IMR-90 (cell line): Measurements from ENCODE around the gene ZNF653. TPM values are rescaled to one million over a fixed set of nuclear protein-coding genes. Genes with fewer than 3 reads are reported as not detected.

Source experiments
- ATAC-seq: fragments of 200-7000 bp; cut with Tn5 transposase; 2 replicates; pipeline ENCODE4 v1.9.1; 2020; ENCODE audit warnings: low read depth, mild to moderate bottlenecking, moderate library complexity
- BruUV-seq: library from RNA; stranded (reverse); fragments of 400-500 nt; replicated peaks from 2 replicates; lab custom pipeline; 2021; lab: Mats Ljungman, UMichigan
- CTCF ChIA-PET: fragments of 300-600 bp; formaldehyde crosslinking; extraction: SDS; loops from one replicate; lab custom pipeline; 2021; ENCODE audit warnings: antibody characterized with exemption; lab: Yijun Ruan, JAX
- POLR2A ChIA-PET: fragments of 300-600 bp; sonication (Branson Sonifier 250); formaldehyde crosslinking; loops from one replicate; lab custom pipeline; 2022; ENCODE audit warnings: antibody characterized with exemption; ENCODE audit not compliant: unreplicated experiment; lab: Charles Lee
- DNase-seq: peaks from one replicate; pipeline ENCODE4 v3.0.0; 2013
- H2AFZ ChIP-seq: replicated peaks from 2 replicates; pipeline ENCODE3; 2013; ENCODE audit warnings: low read length, mild to moderate bottlenecking; ENCODE audit not compliant: poor library complexity
- H2AK5ac ChIP-seq: 2 replicates; pipeline ENCODE4 v1.6.1; 2013; ENCODE audit warnings: low read depth, low read length, inconsistent platforms
- H2AK9ac ChIP-seq: replicated peaks from 2 replicates; pipeline ENCODE3; 2013; ENCODE audit warnings: mild to moderate bottlenecking, low read depth, low read length, moderate library complexity; ENCODE audit not compliant: poor library complexity
- H2BK120ac ChIP-seq: 2 replicates; pipeline ENCODE4 v1.6.1; 2013; ENCODE audit warnings: low read depth, low read length, inconsistent platforms
- H2BK15ac ChIP-seq: 3 replicates; pipeline ENCODE4 v1.6.1; 2013; ENCODE audit warnings: low read depth, low read length, inconsistent platforms
- H2BK20ac ChIP-seq: 2 replicates; pipeline ENCODE4 v1.6.1; 2013; ENCODE audit warnings: low read depth, mild to moderate bottlenecking, inconsistent platforms, low read length, moderate library complexity
- H2BK5ac ChIP-seq: 2 replicates; pipeline ENCODE4 v1.6.1; 2013; ENCODE audit warnings: mild to moderate bottlenecking, low read depth, low read length, inconsistent platforms; ENCODE audit not compliant: poor library complexity, severe bottlenecking
- H3K14ac ChIP-seq: replicated peaks from 2 replicates; pipeline ENCODE4 v1.6.1; 2013; ENCODE audit warnings: low read depth, low read length, inconsistent platforms
- H3K18ac ChIP-seq: 2 replicates; pipeline ENCODE4 v1.6.1; 2013; ENCODE audit warnings: low read depth, low read length, control low read depth
- H3K23ac ChIP-seq: 2 replicates; pipeline ENCODE4 v1.6.1; 2013; ENCODE audit warnings: low read depth, low read length, inconsistent platforms
- H3K27ac ChIP-seq: 2 replicates; pipeline ENCODE4 v1.5.1; 2013; ENCODE audit warnings: mild to moderate bottlenecking, control low read depth, low read length; ENCODE audit not compliant: insufficient read depth
- H3K27me3 ChIP-seq: 2 replicates; pipeline ENCODE4 v1.6.1; 2013; ENCODE audit warnings: low read length; ENCODE audit not compliant: control insufficient read depth, insufficient read depth
- H3K36me3 ChIP-seq: 2 replicates; pipeline ENCODE4 v1.6.1; 2013; ENCODE audit warnings: low read length, mixed read lengths; ENCODE audit not compliant: control insufficient read depth, insufficient read depth
- H3K4ac ChIP-seq: 2 replicates; pipeline ENCODE4 v1.6.1; 2013; ENCODE audit warnings: low read depth, low read length, inconsistent platforms
- H3K4me1 ChIP-seq: 2 replicates; pipeline ENCODE4 v1.6.1; 2013; ENCODE audit warnings: low read length, mixed read lengths; ENCODE audit not compliant: control insufficient read depth, insufficient read depth
- H3K4me2 ChIP-seq: 2 replicates; pipeline ENCODE4 v1.6.1; 2013; ENCODE audit warnings: low read depth, mild to moderate bottlenecking, control low read depth, low read length, moderate library complexity
- H3K4me3 ChIP-seq: 2 replicates; pipeline ENCODE4 v1.5.1; 2013; ENCODE audit warnings: low read depth, mild to moderate bottlenecking, control low read depth, low read length, moderate library complexity; ENCODE audit not compliant: insufficient read depth
- H3K56ac ChIP-seq: 2 replicates; pipeline ENCODE4 v1.6.1; 2013; ENCODE audit warnings: low read length, inconsistent platforms; ENCODE audit not compliant: insufficient read depth; ENCODE audit errors: extremely low read depth
- H3K79me1 ChIP-seq, 2 experiments: 2 replicates each; pipeline ENCODE4 v1.6.1; 2013; ENCODE audit warnings: low read length in 2 of 2, inconsistent platforms in 1 of 2, low read depth in 1 of 2
- H3K9ac ChIP-seq: 2 replicates; pipeline ENCODE4 v1.6.1; 2013; ENCODE audit warnings: low read depth, low read length, control low read depth
- H3K9me1 ChIP-seq: 2 replicates; pipeline ENCODE4 v1.6.1; 2013; ENCODE audit warnings: low read length, inconsistent platforms; ENCODE audit not compliant: insufficient read depth
- H3K9me3 ChIP-seq: 2 replicates; pipeline ENCODE4 v1.6.1; 2013; ENCODE audit warnings: low read length; ENCODE audit not compliant: control insufficient read depth, insufficient read depth
- H4K20me1 ChIP-seq: 2 replicates; pipeline ENCODE4 v1.6.1; 2013; ENCODE audit warnings: low read length, inconsistent platforms; ENCODE audit not compliant: insufficient read depth
- H4K5ac ChIP-seq: 2 replicates; pipeline ENCODE4 v1.6.1; 2013; ENCODE audit warnings: mild to moderate bottlenecking, low read depth, low read length, control low read depth
- H4K8ac ChIP-seq, 2 experiments: 2 replicates each; pipeline ENCODE4 v1.6.1; 2013; ENCODE audit warnings: low read depth in 2 of 2, low read length in 2 of 2, control low read depth in 1 of 2, inconsistent platforms in 1 of 2
- H4K91ac ChIP-seq: 2 replicates; pipeline ENCODE4 v1.6.1; 2013; ENCODE audit warnings: low read depth, low read length, inconsistent platforms; ENCODE audit not compliant: insufficient read depth
- BHLHE40 ChIP-seq: fragments of 150-350 bp; IDR thresholded peaks from 2 replicates; pipeline ENCODE4 v1.6.1; 2016; ENCODE audit warnings: mild to moderate bottlenecking, low read depth, low read length
- CEBPB ChIP-seq: IDR thresholded peaks from 2 replicates; pipeline ENCODE4 v1.6.1; 2012; ENCODE audit warnings: low read depth, low read length, improper control_type of control experiment
- CHD1 ChIP-seq: IDR thresholded peaks from 2 replicates; pipeline ENCODE4 v1.6.1; 2012; ENCODE audit warnings: low read depth, low read length, improper control_type of control experiment
- FOS ChIP-seq: fragments of 150-350 bp; IDR thresholded peaks from 2 replicates; pipeline ENCODE4 v1.6.1; 2016; ENCODE audit warnings: low read depth, low read length
- MAZ ChIP-seq: IDR thresholded peaks from 2 replicates; pipeline ENCODE4 v1.6.1; 2012; ENCODE audit warnings: low read depth, mild to moderate bottlenecking, low read length, improper control_type of control experiment, moderate library complexity, borderline replicate concordance
- MXI1 ChIP-seq: IDR thresholded peaks from 2 replicates; pipeline ENCODE4 v1.6.1; 2012; ENCODE audit warnings: low read depth, mild to moderate bottlenecking, low read length, moderate library complexity, borderline replicate concordance
- POLR2A ChIP-seq: IDR thresholded peaks from 2 replicates; pipeline ENCODE4 v1.6.1; 2012; ENCODE audit warnings: mild to moderate bottlenecking, low read depth, low read length
- RAD21 ChIP-seq: IDR thresholded peaks from 2 replicates; pipeline ENCODE4 v1.6.1; 2012; ENCODE audit warnings: low read length, improper control_type of control experiment
- WGBS, 2 experiments: methylation state at CpG; one replicate each; pipeline versions ENCODE4 v1.1.5 to v1.1.7; 2013; ENCODE audit warnings: missing lambda C conversion rate in 2 of 2; ENCODE audit not compliant: insufficient read length in 1 of 2; ENCODE audit errors: extremely low coverage in 2 of 2; 5-methylcytosine and 5-hydroxymethylcytosine counted together
- dilution Hi-C: fragments of 300-500 bp; cut with HindIII; formaldehyde crosslinking; loops from one replicate; pipeline ENCODE4 v1.14.3; 2018; ENCODE audit warnings: low sequenced_read_pairs; ENCODE audit not compliant: unreplicated experiment
- in situ Hi-C: fragments of 300-500 bp; cut with MboI; formaldehyde crosslinking; loops from 3 replicates; pipeline ENCODE4 v1.14.3; 2019; ENCODE audit warnings: low sequenced_read_pairs, inconsistent platforms, mixed read lengths
- intact Hi-C: fragments of 100-400 bp; cut with micrococcal nuclease; formaldehyde crosslinking; loops from 2 replicates; pipeline ENCODE4 v1.10.0; 2022
- polyA plus RNA-seq, 3 experiments: library from polyadenylated mRNA; depleted of rRNA; stranded (reverse); fragments of >200 nt; gene quantifications; 2 replicates each; pipeline ENCODE4 v1.2.3, GENCODE V29; 2012; ENCODE audit warnings: low replicate concordance in 1 of 3
- total RNA-seq: library from RNA; depleted of rRNA; stranded (reverse); fragments of >200 nt; gene quantifications from 2 replicates; pipeline ENCODE4 v1.2.3, GENCODE V29; 2012
- TF ChIP-seq, protein P1 (sequence below): conservative IDR thresholded peaks from 2 replicates; pipeline ENCODE4 v1.5.1; 2012; ENCODE audit warnings: mild to moderate bottlenecking, low read depth, low read length, improper control_type of control experiment
- TF ChIP-seq, protein P2 (sequence below): fragments of 150-350 bp; IDR thresholded peaks from 2 replicates; pipeline ENCODE4 v1.6.1; 2016; ENCODE audit warnings: low read depth, mild to moderate bottlenecking, low read length, moderate library complexity, borderline replicate concordance

Gene ZNF653
- total and polyA plus RNA-seq, 2 of the 4 experiments (the other 2 are of a cell fraction) = 3.9 to 9.0 TPM

DNA sequence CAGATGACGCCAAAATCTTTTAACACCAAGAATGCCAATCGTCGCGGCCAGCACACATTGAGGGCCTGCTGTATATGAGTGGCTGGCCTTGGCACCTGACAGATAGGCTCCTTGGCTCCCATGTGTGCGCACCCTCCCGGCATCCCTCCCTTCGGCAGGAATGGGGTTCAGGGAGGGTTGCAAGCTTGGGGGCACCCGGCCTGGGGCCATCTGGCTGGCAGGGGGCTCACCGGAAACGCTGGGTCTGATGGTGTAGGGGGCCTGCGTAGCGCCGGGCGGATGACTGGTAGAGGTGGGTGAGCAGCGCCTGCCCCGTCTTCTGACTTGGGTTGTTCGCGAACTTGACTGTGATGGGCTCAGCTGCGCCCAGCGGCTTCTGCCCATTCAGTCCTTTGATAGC lies 47.8 kb downstream of the ZNF653 start:
- no peak overlapping the region for H3K4me3 ChIP-seq
- H3K27ac ChIP-seq = no peak overlapping the region
- H2BK120ac ChIP-seq = no peak overlapping the region
- H2BK20ac ChIP-seq = no peak overlapping the region
- no peak overlapping the region for H4K91ac ChIP-seq
- no peak overlapping the region for H3K56ac ChIP-seq
- H4K8ac ChIP-seq = no peak overlapping the region
- H3K9me1 ChIP-seq = no peaks in the 10 kb centered on the region
- no peak for TF ChIP-seq POLR2A
- TF ChIP-seq, protein P1, sequence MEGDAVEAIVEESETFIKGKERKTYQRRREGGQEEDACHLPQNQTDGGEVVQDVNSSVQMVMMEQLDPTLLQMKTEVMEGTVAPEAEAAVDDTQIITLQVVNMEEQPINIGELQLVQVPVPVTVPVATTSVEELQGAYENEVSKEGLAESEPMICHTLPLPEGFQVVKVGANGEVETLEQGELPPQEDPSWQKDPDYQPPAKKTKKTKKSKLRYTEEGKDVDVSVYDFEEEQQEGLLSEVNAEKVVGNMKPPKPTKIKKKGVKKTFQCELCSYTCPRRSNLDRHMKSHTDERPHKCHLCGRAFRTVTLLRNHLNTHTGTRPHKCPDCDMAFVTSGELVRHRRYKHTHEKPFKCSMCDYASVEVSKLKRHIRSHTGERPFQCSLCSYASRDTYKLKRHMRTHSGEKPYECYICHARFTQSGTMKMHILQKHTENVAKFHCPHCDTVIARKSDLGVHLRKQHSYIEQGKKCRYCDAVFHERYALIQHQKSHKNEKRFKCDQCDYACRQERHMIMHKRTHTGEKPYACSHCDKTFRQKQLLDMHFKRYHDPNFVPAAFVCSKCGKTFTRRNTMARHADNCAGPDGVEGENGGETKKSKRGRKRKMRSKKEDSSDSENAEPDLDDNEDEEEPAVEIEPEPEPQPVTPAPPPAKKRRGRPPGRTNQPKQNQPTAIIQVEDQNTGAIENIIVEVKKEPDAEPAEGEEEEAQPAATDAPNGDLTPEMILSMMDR = no peak
- TF ChIP-seq CHD1 = no peak
- no peak for TF ChIP-seq CEBPB
- TF ChIP-seq MXI1 = no peak
- TF ChIP-seq, protein P2, sequence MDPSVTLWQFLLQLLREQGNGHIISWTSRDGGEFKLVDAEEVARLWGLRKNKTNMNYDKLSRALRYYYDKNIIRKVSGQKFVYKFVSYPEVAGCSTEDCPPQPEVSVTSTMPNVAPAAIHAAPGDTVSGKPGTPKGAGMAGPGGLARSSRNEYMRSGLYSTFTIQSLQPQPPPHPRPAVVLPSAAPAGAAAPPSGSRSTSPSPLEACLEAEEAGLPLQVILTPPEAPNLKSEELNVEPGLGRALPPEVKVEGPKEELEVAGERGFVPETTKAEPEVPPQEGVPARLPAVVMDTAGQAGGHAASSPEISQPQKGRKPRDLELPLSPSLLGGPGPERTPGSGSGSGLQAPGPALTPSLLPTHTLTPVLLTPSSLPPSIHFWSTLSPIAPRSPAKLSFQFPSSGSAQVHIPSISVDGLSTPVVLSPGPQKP = no peak
- no peak for TF ChIP-seq FOS
- TF ChIP-seq RAD21 = no peak
- no peak for TF ChIP-seq MAZ
- TF ChIP-seq BHLHE40 = no peak
- no peak overlapping the region for H2BK15ac ChIP-seq
- no peak overlapping the region for H2BK5ac ChIP-seq
- H3K36me3 ChIP-seq = no peaks in the 10 kb centered on the region
- DNase-seq (no peak), ATAC-seq (no peak)
- H3K9me3 ChIP-seq = no peaks in the 10 kb centered on the region
- H3K27me3 ChIP-seq = no peaks in the 10 kb centered on the region; the same call in 1 of the 2 replicates
- no peak overlapping the region for H4K5ac ChIP-seq
- in situ Hi-C loops (no loop called here), dilution Hi-C loops (no loop called here), intact Hi-C loops (no loop called here)
- no peak overlapping the region for H3K18ac ChIP-seq
- H3K4ac ChIP-seq = no peak overlapping the region
- H3K79me1 ChIP-seq = no peaks in the 10 kb centered on the region
- H3K4me2 ChIP-seq = no peak overlapping the region
- POLR2A ChIA-PET = no interaction called here
- no peak overlapping the region for H3K23ac ChIP-seq
- H3K9ac ChIP-seq = no peak overlapping the region
- CTCF ChIA-PET = no interaction called here
- no peaks in the 10 kb centered on the region for H4K20me1 ChIP-seq
- BruUV-seq = no TSS peak
- no peak overlapping the region for H2AFZ ChIP-seq
- WGBS, 2 experiments = 83% methylated on average over 10 of the region's 20 CpGs; no CpG with 5 or more reads in 1 of the 2 experiments
- H2AK5ac ChIP-seq = no peak overlapping the region
- no peaks in the 10 kb centered on the region for H3K4me1 ChIP-seq
- no peak overlapping the region for H2AK9ac ChIP-seq
- no peak overlapping the region for H3K14ac ChIP-seq
